ENCODE data around the gene RGS12.

GRCh38 chr4:3301450-3302172, 8.8 kb downstream of the RGS12 start:
- TF ChIP-seq EZH2 (IDR thresholded peaks at IDR 0.05; ENCODE audit: insufficient read depth, poor library complexity, severe bottlenecking) (no peak), EZH2phosphoT487 (IDR thresholded peaks at IDR 0.05; ENCODE audit: insufficient read depth, low read depth) (no peak)

All from GM23248 (cell line).